Brain microvascular endothelial cell (primary cell): Measurements from ENCODE around the gene CIB1.

ENCODE experiments used
- DNase-seq: peaks from one replicate; pipeline ENCODE4 v3.0.0-alpha.2; 2020
- H3K27ac ChIP-seq: fragments of 250-450 bp; sonication (Bioruptor Pico); 2 replicates; pipeline ENCODE4 v1.5.1; 2020; ENCODE audit warnings: mild to moderate bottlenecking, moderate library complexity
- H3K27me3 ChIP-seq: fragments of 250-450 bp; sonication (Bioruptor Pico); replicated peaks from 2 replicates; pipeline ENCODE4 v1.5.1; 2020; ENCODE audit warnings: mild to moderate bottlenecking
- H3K36me3 ChIP-seq: fragments of 250-450 bp; sonication (Bioruptor Pico); replicated peaks from 2 replicates; pipeline ENCODE4 v1.5.1; 2020; ENCODE audit warnings: mild to moderate bottlenecking
- H3K4me3 ChIP-seq: 2 replicates; pipeline ENCODE4 v1.5.1; 2011; ENCODE audit warnings: low read depth, mild to moderate bottlenecking, control low read depth, low read length, moderate library complexity
- CTCF ChIP-seq: IDR thresholded peaks from 2 replicates; pipeline ENCODE4 v1.5.1; 2011; ENCODE audit warnings: low read depth, mild to moderate bottlenecking, moderate library complexity, low read length, control low read depth, inconsistent platforms; ENCODE audit errors: missing control alignments
- in situ Hi-C: cut with HindIII; loops from 2 replicates; pipeline ENCODE4 v1.10.0; 2017; ENCODE audit warnings: low sequenced_read_pairs, low pct_ligation_motif_present

The CIB1 gene

GRCh38 chr15:90243943-90244639 lies 10.3 kb upstream of the CIB1 start:
- Histone ChIP-seq H3K27ac (no peak overlapping the region), H3K4me3 (no peak overlapping the region), H3K27me3 (no peaks in the 10 kb centered on the region), H3K36me3 (peaks cover 3% of the 10 kb centered on the region)
- in situ Hi-C loops, result no loop called here
- DNase-seq, result no peak
- TF ChIP-seq CTCF, result no peak

- peaks cover 3% of the 10 kb centered on the region for H3K36me3 ChIP-seq
- no peak for TF ChIP-seq CTCF
- no peak for DNase-seq
- in situ Hi-C loops, result no loop called here
- H3K27ac ChIP-seq, result no peak overlapping the region
- H3K27me3 ChIP-seq, result no peaks in the 10 kb centered on the region
- H3K4me3 ChIP-seq, result no peak overlapping the region
Measured at GRCh38 chr15:90241343-90242192, 7.8 kb upstream of the CIB1 start.

GRCh38 chr15:90240856-90241255 lies 7.1 kb upstream of the CIB1 start:
- in situ Hi-C loops, result no loop called here
- no peak overlapping the region for H3K27ac ChIP-seq
- no peak for DNase-seq
- no peaks in the 10 kb centered on the region for H3K27me3 ChIP-seq
- H3K36me3 ChIP-seq, result peaks cover 3% of the 10 kb centered on the region
- no peak overlapping the region for H3K4me3 ChIP-seq
- no peak for TF ChIP-seq CTCF

- peaks cover 3% of the 10 kb centered on the region for H3K36me3 ChIP-seq
- no peak for DNase-seq
- no peaks in the 10 kb centered on the region for H3K27me3 ChIP-seq
- in situ Hi-C loops, result no loop called here
- no peak for TF ChIP-seq CTCF
- H3K27ac ChIP-seq, result no peak overlapping the region
- no peak overlapping the region for H3K4me3 ChIP-seq
Measured at GRCh38 chr15:90239371-90239770, 5.6 kb upstream of the CIB1 start.

GRCh38 chr15:90234096-90234988 lies 601 bp upstream of the CIB1 start, which contains the start of gene GDPGP1:
GDPGP1 (plus strand) TSS chr15:90234209; CDS start chr15:90240909, 6,700 bp downstream.
- peak within 1 kb of the TSS; percentile 85 for H3K4me3 ChIP-seq
- H3K36me3 ChIP-seq, result peaks cover 18% of the 10 kb centered on the region
- no peaks in the 10 kb centered on the region for H3K27me3 ChIP-seq
- H3K27ac ChIP-seq, result peak within 1 kb of the TSS; percentile 83
- no peak for DNase-seq
- in situ Hi-C loops, result no loop called here
- no peak for TF ChIP-seq CTCF
